ENCODE measurements around the gene SCGB1C1.
"Not testable (repeated sequence)": the region's sequence is repeated elsewhere in the genome, so short reads cannot be mapped to it uniquely, and the experiment has no call there.

SCGB1C1 gene

GRCh38 chr11:218815-219593 lies 26.1 kb downstream of the SCGB1C1 start:
- DNase-seq (ENCODE audit: low read depth in 2 of 2) = no peak

- not testable (repeated sequence) for DNase-seq (ENCODE audit: low read depth in 2 of 2)
Observed at GRCh38 chr11:220641-221215, 27.9 kb downstream of the SCGB1C1 start.

- no peak for DNase-seq (ENCODE audit: low read depth in 2 of 2)
Observed at GRCh38 chr11:221539-221938, 28.7 kb downstream of the SCGB1C1 start.

DNA sequence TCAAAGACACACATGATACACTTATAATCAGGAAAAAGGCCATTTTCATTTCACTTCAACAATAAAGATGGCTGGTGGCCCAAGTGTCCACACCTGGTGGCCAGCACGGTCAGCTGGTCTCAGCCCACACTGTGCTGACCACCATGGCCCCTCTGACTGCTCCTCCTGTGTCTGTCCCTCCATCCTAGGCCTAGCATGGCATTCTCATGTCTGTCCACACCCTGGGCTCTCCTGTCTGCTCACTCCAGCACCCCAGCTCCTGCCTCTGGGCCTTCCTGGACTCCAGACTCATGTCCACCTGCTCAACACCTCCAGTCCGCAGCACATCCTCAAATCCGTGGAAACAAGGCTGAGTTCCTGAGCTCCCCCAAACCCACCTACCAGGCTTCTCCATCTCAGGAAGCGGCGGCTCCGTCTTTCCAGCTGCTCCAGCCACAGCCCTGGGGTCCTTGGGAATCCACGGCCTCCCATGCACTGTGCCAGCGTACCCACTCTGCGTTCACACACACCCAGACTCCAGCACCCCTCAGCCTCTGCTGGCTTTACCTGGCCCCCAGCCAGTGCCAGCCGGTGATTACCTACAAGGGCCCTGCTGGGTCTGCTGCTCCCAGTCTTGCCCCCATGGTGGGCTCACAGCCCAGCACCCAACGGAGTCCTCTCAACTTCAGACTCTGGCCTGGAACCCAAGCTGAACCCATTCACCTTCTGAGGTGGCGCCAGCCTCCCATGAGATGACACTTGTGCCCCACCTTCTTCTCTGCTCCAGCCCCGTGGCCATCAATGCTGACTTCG lies 29.3 kb downstream of the SCGB1C1 start:
- no peak for DNase-seq (ENCODE audit: low read depth in 2 of 2)

- DNase-seq (ENCODE audit: low read depth in 2 of 2) = no peak
Observed at GRCh38 chr11:223026-223789, 30.3 kb downstream of the SCGB1C1 start.

- no peak for DNase-seq (ENCODE audit: low read depth in 2 of 2)
Observed at GRCh38 chr11:223884-224283, 31.0 kb downstream of the SCGB1C1 start.

DNA sequence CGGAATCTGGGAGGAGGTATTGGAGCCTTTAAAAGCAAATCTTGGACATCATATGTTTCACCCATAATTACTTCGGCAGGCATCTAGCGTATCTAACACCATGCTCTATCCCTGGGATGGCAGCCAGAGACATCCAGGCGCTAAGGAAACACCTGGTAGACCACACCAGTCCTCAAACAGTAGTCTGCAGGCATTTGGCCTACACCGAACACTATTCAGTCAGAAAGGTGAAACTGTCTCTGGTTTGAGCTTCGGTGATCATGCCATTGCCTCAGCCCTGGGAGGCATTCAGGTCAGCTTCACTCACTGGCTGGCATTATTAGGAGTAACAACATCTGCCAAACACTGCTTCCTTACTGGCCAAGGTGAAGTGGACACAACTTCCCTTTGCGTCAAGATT lies 31.5 kb downstream of the SCGB1C1 start:
- no peak for DNase-seq (ENCODE audit: low read depth in 2 of 2)

- DNase-seq (ENCODE audit: low read depth in 2 of 2) = no peak
Observed at GRCh38 chr11:225734-226453, 33.0 kb downstream of the SCGB1C1 start.

DNA sequence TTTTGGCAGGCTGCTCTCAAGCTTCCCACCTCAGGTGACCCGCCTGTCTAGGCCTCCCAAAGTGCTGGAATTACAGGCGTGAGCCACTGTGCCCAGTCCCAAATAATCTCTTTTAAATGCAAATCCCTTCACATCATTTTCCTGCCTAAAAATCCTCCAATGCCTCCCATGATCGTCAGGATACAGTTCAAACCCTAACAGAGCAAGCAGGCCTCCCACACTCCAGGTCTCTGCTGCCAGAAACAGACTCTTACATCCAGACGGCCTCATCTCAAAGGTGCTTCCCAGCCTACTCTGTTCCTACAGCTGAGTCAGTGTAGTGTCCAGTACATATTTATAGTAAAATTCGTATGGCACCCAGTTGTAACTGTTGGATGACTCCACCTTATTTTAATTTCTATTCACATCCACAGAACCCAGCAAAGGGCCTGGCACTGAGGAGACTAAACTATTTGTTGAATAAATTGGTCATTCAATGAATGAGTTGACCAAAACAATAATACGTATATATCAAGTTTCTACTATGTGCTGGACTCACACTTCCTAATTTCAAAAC lies 35.0 kb downstream of the SCGB1C1 start:
- no peak for DNase-seq (ENCODE audit: low read depth in 2 of 2)

DNA sequence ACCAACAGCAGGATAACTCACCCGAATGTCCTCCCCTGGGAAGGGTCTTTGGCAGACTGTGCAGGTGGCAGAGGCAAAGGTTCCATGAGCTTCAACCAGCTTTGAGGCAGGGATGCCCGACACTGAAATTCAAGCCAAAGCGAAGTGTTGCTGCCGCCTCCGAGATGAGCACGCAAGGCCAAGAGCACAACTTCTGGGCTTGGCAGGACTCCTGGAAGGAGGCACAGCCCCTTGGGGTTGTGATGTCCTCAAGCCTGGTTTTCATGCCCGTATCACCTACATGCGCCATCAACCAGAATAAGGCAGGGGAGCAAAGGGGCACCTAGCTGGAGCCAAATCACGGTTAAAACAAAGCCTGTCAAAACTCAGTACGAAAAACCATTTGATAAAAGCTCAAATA lies 37.6 kb downstream of the SCGB1C1 start:
- DNase-seq (ENCODE audit: low read depth in 2 of 2) = no peak

DNA sequence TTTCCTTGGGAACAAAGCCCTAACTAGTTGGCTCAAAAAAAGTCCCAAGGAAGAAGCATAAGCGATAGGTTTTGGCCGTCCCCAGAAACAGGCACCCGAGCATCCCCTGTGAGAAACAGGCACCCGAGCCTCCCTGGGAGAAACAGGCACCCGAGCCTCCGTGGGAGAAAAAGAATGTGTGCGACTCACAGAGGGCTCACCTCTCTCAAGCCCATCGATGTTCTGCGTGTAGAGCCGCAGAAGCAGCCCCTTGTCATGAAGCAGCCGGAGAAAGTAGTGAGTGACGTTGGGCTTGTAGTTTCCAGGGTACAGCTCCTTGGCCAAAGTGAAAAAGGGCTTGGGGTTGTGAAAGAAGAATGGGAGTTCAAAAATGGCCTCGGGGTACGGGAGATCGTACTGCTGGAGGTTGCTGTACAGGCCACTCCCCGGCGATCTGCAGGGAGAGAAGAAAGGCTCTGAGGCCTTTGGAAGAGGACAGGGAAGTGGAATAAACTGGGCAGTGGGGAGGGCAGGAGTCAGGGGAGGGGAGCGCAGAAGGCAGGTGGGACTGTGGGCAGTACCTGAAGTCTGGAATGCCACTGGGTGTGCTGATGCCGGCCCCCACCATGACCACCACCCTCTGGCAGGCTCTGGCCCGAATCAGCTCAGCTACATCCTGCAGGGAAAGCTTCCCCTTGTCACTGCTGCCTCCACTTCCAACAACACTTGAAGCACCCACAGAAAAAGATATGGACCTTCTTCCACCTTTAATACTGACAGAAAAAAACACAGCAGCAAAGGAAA lies 40.1 kb downstream of the SCGB1C1 start:
- no peak for DNase-seq (ENCODE audit: low read depth in 2 of 2)

DNA sequence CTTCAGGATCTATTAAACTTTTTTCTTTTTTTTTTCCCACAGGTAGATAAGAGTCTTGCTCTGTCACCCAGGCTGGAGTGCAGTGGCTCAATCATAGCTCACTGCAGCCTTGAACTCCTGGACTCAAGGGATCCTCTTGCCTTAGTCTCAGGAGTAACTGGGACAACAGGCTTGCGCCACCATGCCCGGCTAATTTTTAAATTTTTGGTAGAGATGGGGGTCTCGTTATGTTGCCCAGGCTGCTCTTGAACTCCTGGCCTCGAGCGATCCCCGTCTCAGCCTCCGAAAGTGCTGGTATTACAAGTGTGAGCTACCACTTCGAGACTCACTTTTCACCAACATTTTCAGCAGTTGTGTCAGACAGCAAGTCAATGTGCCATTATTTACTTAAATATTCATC lies 42.3 kb downstream of the SCGB1C1 start:
- DNase-seq (ENCODE audit: low read depth in 2 of 2) = no peak

- no peak for DNase-seq (ENCODE audit: low read depth in 2 of 2)
Observed at GRCh38 chr11:235609-235996, 42.7 kb downstream of the SCGB1C1 start.

GRCh38 chr11:235997-236773 lies 43.3 kb downstream of the SCGB1C1 start, which contains the start of gene SIRT3:
SIRT3 (minus strand) TSS chr11:236342; CDS start chr11:236328, 14 bp downstream.
- peak; percentile 49 to 64 for DNase-seq (ENCODE audit: low read depth in 2 of 2)

DNA sequence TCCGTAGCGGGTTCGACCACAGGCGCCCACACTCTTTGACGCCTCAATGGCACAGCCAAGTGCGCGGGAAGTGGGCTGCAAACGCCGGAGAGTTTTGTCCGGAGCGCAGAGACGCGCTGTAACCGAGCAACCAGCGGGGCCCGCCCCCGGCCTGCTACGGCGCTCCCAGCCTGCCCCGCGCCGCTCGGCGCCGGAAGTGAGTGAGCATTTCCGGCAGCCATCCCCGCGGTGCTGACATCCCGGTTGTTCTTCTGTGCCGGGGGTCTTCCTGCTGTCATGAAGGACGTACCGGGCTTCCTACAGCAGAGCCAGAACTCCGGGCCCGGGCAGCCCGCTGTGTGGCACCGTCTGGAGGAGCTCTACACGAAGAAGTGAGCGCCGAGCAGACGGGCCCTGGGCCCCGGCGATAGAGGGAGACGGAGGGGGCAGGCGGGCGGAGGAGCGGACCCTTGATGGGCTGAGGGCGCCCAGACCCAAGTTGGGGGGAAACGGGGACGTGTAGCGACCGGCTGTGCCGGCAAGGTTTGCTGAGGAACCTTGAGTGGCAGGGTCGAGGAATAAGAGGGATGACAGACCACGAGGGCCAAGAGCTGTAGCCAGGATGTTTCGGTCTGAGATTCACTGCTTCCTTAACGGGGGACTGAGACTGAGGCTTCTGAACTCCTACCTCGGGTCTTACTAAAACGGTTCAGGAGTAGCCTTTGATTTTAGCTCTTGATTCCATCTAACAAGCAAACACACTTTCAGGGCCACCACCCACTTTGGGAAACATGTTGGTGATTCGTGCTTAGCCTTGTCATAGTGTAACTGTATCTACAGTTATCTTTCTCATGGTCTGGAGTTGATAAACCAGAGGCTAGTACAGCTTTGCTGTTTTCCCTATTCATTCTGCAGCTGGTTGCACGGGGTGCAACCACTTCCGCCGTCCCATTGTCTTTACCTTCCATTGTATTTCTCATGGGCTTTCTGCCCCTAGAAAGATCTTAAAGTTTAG lies 44.2 kb downstream of the SCGB1C1 start, which contains the start of gene PSMD13:
Gene PSMD13, plus strand, starts transcription at position 203 of the 994 bp plus-strand sequence. Its CDS starts 74 bp downstream, at position 277.
- peak; percentile 51 for DNase-seq (ENCODE audit: low read depth in 2 of 2)

GRCh38 chr11:238346-238745 lies 45.5 kb downstream of the SCGB1C1 start:
- not testable (repeated sequence) for DNase-seq (ENCODE audit: low read depth in 2 of 2)

- DNase-seq (ENCODE audit: low read depth in 2 of 2) = no peak
Observed at GRCh38 chr11:240315-240714, 47.4 kb downstream of the SCGB1C1 start.

GRCh38 chr11:241634-242033 lies 48.8 kb downstream of the SCGB1C1 start:
- DNase-seq (ENCODE audit: low read depth in 2 of 2) = no peak

Measured in fibroblast of skin of left quadriceps (primary cell).